ENCODE measurements around the gene BTBD9. TPM values are rescaled to one million over a fixed set of nuclear protein-coding genes. Genes with fewer than 3 reads are reported as not detected.

The BTBD9 gene
- total and polyA plus RNA-seq, 2 donors (not counting 1 experiment from before 2014, with no cell fraction given): 4.1 to 48.9 TPM

- Mint-ChIP-seq H3K27me3 (no peaks in the 10 kb centered on the region), H3K9me3 (ENCODE audit: insufficient read depth) (no peaks in the 10 kb centered on the region), H3K4me1 (peaks cover 6% of the 10 kb centered on the region), H3K4me3 (no peak overlapping the region), H3K27ac (no peak overlapping the region)
- ChIA-PET CTCF (no interaction called here), POLR2A (no interaction called here)
- peaks cover 4% of the 10 kb centered on the region for H4K20me1 ChIP-seq (ENCODE audit: control insufficient read depth, insufficient read depth, low read length, poor library complexity, severe bottlenecking)
- no peak overlapping the region for H3K9ac ChIP-seq (ENCODE audit: low read length)
- H2AFZ ChIP-seq (ENCODE audit: insufficient read depth, low read depth, low read length, poor library complexity, severe bottlenecking): no peak overlapping the region
- H3K4me1 ChIP-seq (ENCODE audit: control insufficient read depth in 2 of 2, insufficient read depth in 2 of 2, low read length in 2 of 2): peaks cover 21 to 25% of the 10 kb centered on the region in 2 donors
- intact Hi-C loops (cut with micrococcal nuclease): no loop called here
- no peaks in the 10 kb centered on the region for H3K27me3 ChIP-seq (replicated peaks in 1 of 4; ENCODE audit: control extremely low read depth in 1 of 4, control insufficient read depth in 3 of 4, insufficient read depth in 4 of 4, low read length in 3 of 4)
- H3K9me3 ChIP-seq (ENCODE audit: control extremely low read depth in 1 of 3, control insufficient read depth in 2 of 3, insufficient read depth in 1 of 3, low read length in 2 of 3): no peaks in the 10 kb centered on the region
- no peaks in the 10 kb centered on the region for H3K36me3 ChIP-seq (replicated peaks in 1 of 2; ENCODE audit: control extremely low read depth in 1 of 2, control insufficient read depth in 1 of 2, extremely low read depth in 1 of 2, insufficient read depth in 2 of 2, low read length in 1 of 2)
- 60% methylated on average over 1 of the region's 4 CpGs for WGBS (ENCODE audit: insufficient coverage)
- no peak overlapping the region for H3K27ac ChIP-seq (ENCODE audit: low read length in 2 of 2)
- H3K4me2 ChIP-seq (replicated peaks; ENCODE audit: low read depth, low read length, poor library complexity, severe bottlenecking): no peak overlapping the region
- peaks cover 9% of the 10 kb centered on the region for H3K79me2 ChIP-seq (ENCODE audit: control insufficient read depth, insufficient read depth, low read length)
- H3K4me3 ChIP-seq (ENCODE audit: control extremely low read depth in 1 of 5, extremely low read depth in 1 of 5, insufficient read depth in 1 of 5, low read depth in 2 of 5, low read length in 4 of 5): no peak overlapping the region
- no peak for TF ChIP-seq CTCF (IDR thresholded peaks at IDR 0.05)
- TF ChIP-seq EZH2 (IDR thresholded peaks at IDR 0.05; ENCODE audit: borderline replicate concordance, insufficient read depth, low read depth, low read length, poor library complexity, severe bottlenecking): no peak
- DNase-seq: no peak
- ATAC-seq (ENCODE audit: low read depth): no peak
Measured at GRCh38 chr6:38480036-38480435, 159.7 kb downstream of the BTBD9 start.

DNA sequence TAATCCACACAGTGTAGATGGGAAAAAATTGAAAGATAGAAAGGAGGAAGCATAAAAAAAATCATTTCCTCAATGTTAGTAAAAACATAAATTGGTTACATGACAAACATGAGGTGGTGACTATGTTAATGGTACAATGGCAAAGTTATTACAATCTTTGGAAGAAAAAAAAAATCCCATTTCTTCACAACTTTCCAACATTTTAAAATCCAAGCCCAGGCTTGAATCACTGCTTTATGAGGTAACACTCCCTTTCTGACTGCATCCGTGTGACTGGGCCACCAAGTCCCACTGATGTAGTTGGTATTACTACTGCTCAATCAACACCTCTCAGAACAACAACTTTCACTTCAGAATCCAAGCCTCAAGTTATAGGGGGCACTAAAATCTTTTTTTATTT is 160.4 kb downstream of the BTBD9 start:
- Mint-ChIP-seq H3K4me1 (peaks cover under 1% of the 10 kb centered on the region), H3K4me3 (no peak overlapping the region), H3K27me3 (no peaks in the 10 kb centered on the region), H3K27ac (no peak overlapping the region), H3K9me3 (ENCODE audit: insufficient read depth) (no peaks in the 10 kb centered on the region)
- ChIA-PET POLR2A (no interaction called here), CTCF (interaction anchor here (1.4 kb wide), 1 partner anchor 15 kb away, joined by 6 read pairs; no protein-coding TSS in a partner anchor)
- TF ChIP-seq CTCF (IDR thresholded peaks at IDR 0.05): no peak
- TF ChIP-seq EZH2 (IDR thresholded peaks at IDR 0.05; ENCODE audit: borderline replicate concordance, insufficient read depth, low read depth, low read length, poor library complexity, severe bottlenecking): no peak
- H3K79me2 ChIP-seq (ENCODE audit: control insufficient read depth, insufficient read depth, low read length): peaks cover 9% of the 10 kb centered on the region
- no peak overlapping the region for H3K27ac ChIP-seq (ENCODE audit: low read length in 2 of 2)
- no peak overlapping the region for H3K9ac ChIP-seq (ENCODE audit: low read length)
- DNase-seq (no peak), ATAC-seq (ENCODE audit: low read depth) (no peak)
- intact Hi-C loops (cut with micrococcal nuclease): loop anchor here (10.0 kb wide), 1 partner anchor 75 kb away; no protein-coding TSS in a partner anchor
- no peak overlapping the region for H3K4me2 ChIP-seq (replicated peaks; ENCODE audit: low read depth, low read length, poor library complexity, severe bottlenecking)
- peaks cover 4% of the 10 kb centered on the region for H4K20me1 ChIP-seq (ENCODE audit: control insufficient read depth, insufficient read depth, low read length, poor library complexity, severe bottlenecking)
- H3K9me3 ChIP-seq (ENCODE audit: control extremely low read depth in 1 of 3, control insufficient read depth in 2 of 3, insufficient read depth in 1 of 3, low read length in 2 of 3): no peaks in the 10 kb centered on the region
- H3K4me3 ChIP-seq (ENCODE audit: control extremely low read depth in 1 of 5, extremely low read depth in 1 of 5, insufficient read depth in 1 of 5, low read depth in 2 of 5, low read length in 4 of 5): no peak overlapping the region
- H3K36me3 ChIP-seq (replicated peaks in 1 of 2; ENCODE audit: control extremely low read depth in 1 of 2, control insufficient read depth in 1 of 2, extremely low read depth in 1 of 2, insufficient read depth in 2 of 2, low read length in 1 of 2): no peaks in the 10 kb centered on the region
- WGBS (ENCODE audit: insufficient coverage): no CpG with 5 or more reads among the region's 1 CpG
- H2AFZ ChIP-seq (ENCODE audit: insufficient read depth, low read depth, low read length, poor library complexity, severe bottlenecking): no peak overlapping the region
- H3K4me1 ChIP-seq (ENCODE audit: control insufficient read depth in 2 of 2, insufficient read depth in 2 of 2, low read length in 2 of 2): peaks cover 19 to 23% of the 10 kb centered on the region in 2 donors
- H3K27me3 ChIP-seq (replicated peaks in 1 of 4; ENCODE audit: control extremely low read depth in 1 of 4, control insufficient read depth in 3 of 4, insufficient read depth in 4 of 4, low read length in 3 of 4): no peaks in the 10 kb centered on the region

All from B cell (primary cell).